Choroid plexus epithelial cell (primary cell): Measurements from ENCODE around the gene AKT1.

ENCODE experiments used
- DNase-seq: peaks from one replicate; pipeline ENCODE4 v3.0.0-alpha.2; 2010; ENCODE audit warnings: low read depth
- H3K4me3 ChIP-seq: 2 replicates; pipeline ENCODE4 v1.5.1; 2011; ENCODE audit warnings: low read depth, mild to moderate bottlenecking, control low read depth, low read length, moderate library complexity
- CTCF ChIP-seq: conservative IDR thresholded peaks from 2 replicates; pipeline ENCODE4 v1.5.1; 2011; ENCODE audit warnings: low read depth, mild to moderate bottlenecking, control low read depth, inconsistent platforms, low read length, moderate library complexity

The AKT1 gene

GRCh38 chr14:104777808-104778249 lies 17.7 kb downstream of the AKT1 start:
- TF ChIP-seq CTCF: no peak
- no peak for DNase-seq
- H3K4me3 ChIP-seq: no peak overlapping the region

- no peak for DNase-seq
- no peak overlapping the region for H3K4me3 ChIP-seq
- peak; percentile 30 for TF ChIP-seq CTCF
Observed at GRCh38 chr14:104776961-104777807, 18.4 kb downstream of the AKT1 start.

GRCh38 chr14:104776481-104776880 lies 19.1 kb downstream of the AKT1 start:
- H3K4me3 ChIP-seq: no peak overlapping the region
- DNase-seq: no peak
- no peak for TF ChIP-seq CTCF

- TF ChIP-seq CTCF: no peak
- DNase-seq: no peak
- H3K4me3 ChIP-seq: no peak overlapping the region
Observed at GRCh38 chr14:104775073-104775489, 20.5 kb downstream of the AKT1 start.

- no peak for DNase-seq
- TF ChIP-seq CTCF: no peak
- no peak overlapping the region for H3K4me3 ChIP-seq
Observed at GRCh38 chr14:104774453-104775072, 21.0 kb downstream of the AKT1 start.

GRCh38 chr14:104773505-104774452 lies 21.8 kb downstream of the AKT1 start:
- H3K4me3 ChIP-seq: no peak overlapping the region
- TF ChIP-seq CTCF: peak; percentile 1
- no peak for DNase-seq
